HepG2 (cell line): Measurements from ENCODE around the gene TMC2. TPM values are rescaled to one million over a fixed set of nuclear protein-coding genes. Genes with fewer than 3 reads are reported as not detected.

Experiments
- ADNP ChIP-seq: sonication (generic); formaldehyde crosslinking; IDR thresholded peaks from 2 replicates; pipeline ENCODE4 v1.4.0; 2020; ENCODE audit warnings: missing genetic modification reagents
- ASH2L ChIP-seq: fragments of 300-600, 200-600 bp; sonication (generic); IDR thresholded peaks from 2 replicates; pipeline ENCODE4 v1.7.0; 2017; ENCODE audit warnings: low read depth, mild to moderate bottlenecking, moderate library complexity, mixed read lengths, low read length; ENCODE audit not compliant: insufficient read length
- HMGA1 ChIP-seq: sonication (generic); formaldehyde crosslinking; conservative IDR thresholded peaks from 2 replicates; pipeline ENCODE4 v1.4.0; 2020; ENCODE audit warnings: missing genetic modification reagents
- HNF4A ChIP-seq: sonication (generic); formaldehyde crosslinking; IDR thresholded peaks from 2 replicates; pipeline ENCODE4 v1.4.0; 2020; ENCODE audit warnings: missing genetic modification reagents
- KDM2A ChIP-seq: sonication (generic); formaldehyde crosslinking; IDR thresholded peaks from 2 replicates; pipeline ENCODE4 v1.4.0; 2020; ENCODE audit warnings: low read depth, missing genetic modification reagents, borderline replicate concordance
- MAFK ChIP-seq, 2 experiments: IDR thresholded peaks in 1 of 2; conservative IDR thresholded peaks in 1 of 2; 2 replicates each; pipeline ENCODE4 v1.6.1; 2011; ENCODE audit warnings: improper control_type of control experiment in 2 of 2, low read length in 2 of 2
- NFE2L1 ChIP-seq: sonication (generic); formaldehyde crosslinking; IDR thresholded peaks from 2 replicates; pipeline ENCODE4 v1.4.0; 2020; ENCODE audit warnings: missing genetic modification reagents, mild to moderate bottlenecking, borderline replicate concordance
- NFIB ChIP-seq: sonication (generic); formaldehyde crosslinking; IDR thresholded peaks from 2 replicates; pipeline ENCODE4 v1.9.0; 2021; ENCODE audit warnings: missing genetic modification reagents, mild to moderate bottlenecking, borderline replicate concordance
- PHF20 ChIP-seq: sonication (generic); formaldehyde crosslinking; IDR thresholded peaks from 2 replicates; pipeline ENCODE4 v1.5.0; 2020; ENCODE audit warnings: mild to moderate bottlenecking, missing genetic modification reagents
- SP4 ChIP-seq: sonication (generic); formaldehyde crosslinking; IDR thresholded peaks from 2 replicates; pipeline ENCODE4 v1.8.1; 2023; ENCODE audit warnings: mild to moderate bottlenecking, missing genetic modification reagents
- XBP1 ChIP-seq: sonication (generic); formaldehyde crosslinking; IDR thresholded peaks from 2 replicates; pipeline ENCODE4 v1.5.0; 2020; ENCODE audit warnings: missing genetic modification reagents
- XRCC5 ChIP-seq: fragments of 200-400 bp; formaldehyde crosslinking; optimal IDR thresholded peaks from 2 replicates; pipeline ENCODE3; 2017; ENCODE audit warnings: mild to moderate bottlenecking, low read length
- YEATS2 ChIP-seq: sonication (generic); formaldehyde crosslinking; IDR thresholded peaks from 2 replicates; pipeline ENCODE4 v1.4.0; 2020; ENCODE audit warnings: missing genetic modification reagents, borderline replicate concordance
- ZBTB3 ChIP-seq: sonication (generic); formaldehyde crosslinking; IDR thresholded peaks from 2 replicates; pipeline ENCODE4 v1.4.0; 2020; ENCODE audit warnings: low read depth, mild to moderate bottlenecking, moderate library complexity, missing genetic modification reagents, borderline replicate concordance
- ZBTB7B ChIP-seq: sonication (generic); formaldehyde crosslinking; IDR thresholded peaks from 2 replicates; pipeline ENCODE4 v1.4.0; 2020; ENCODE audit warnings: missing genetic modification reagents
- ZMAT3 ChIP-seq: sonication (generic); formaldehyde crosslinking; conservative IDR thresholded peaks from 2 replicates; pipeline ENCODE4 v1.7.0; 2021; ENCODE audit warnings: missing genetic modification reagents
- ZNF256 ChIP-seq: sonication (generic); formaldehyde crosslinking; conservative IDR thresholded peaks from 2 replicates; pipeline ENCODE4 v1.4.0; 2020; ENCODE audit warnings: missing genetic modification reagents
- ZNF30 ChIP-seq: sonication (generic); formaldehyde crosslinking; IDR thresholded peaks from 2 replicates; pipeline ENCODE4 v1.5.0; 2020; ENCODE audit warnings: mild to moderate bottlenecking, missing genetic modification reagents
- ZNF432 ChIP-seq: sonication (generic); formaldehyde crosslinking; IDR thresholded peaks from 2 replicates; pipeline ENCODE4 v1.5.0; 2020; ENCODE audit warnings: missing genetic modification reagents, mild to moderate bottlenecking, borderline replicate concordance
- ZNF614 ChIP-seq: IDR thresholded peaks from 2 replicates; pipeline ENCODE4 v1.6.1; 2018; ENCODE audit warnings: missing biosample characterization, missing genetic modification reagents, inconsistent platforms, borderline replicate concordance
- ZNF878 ChIP-seq: sonication (generic); formaldehyde crosslinking; IDR thresholded peaks from 2 replicates; pipeline ENCODE4 v1.8.1; 2023; ENCODE audit warnings: mild to moderate bottlenecking, missing genetic modification reagents, moderate library complexity
- ZSCAN21 ChIP-seq: sonication (generic); formaldehyde crosslinking; IDR thresholded peaks from 2 replicates; pipeline ENCODE4 v1.8.0; 2022; ENCODE audit warnings: mild to moderate bottlenecking, missing genetic modification reagents, moderate library complexity, borderline replicate concordance
- polyA plus RNA-seq, 8 experiments: library from polyadenylated mRNA; depleted of rRNA in 3 of 8; stranded (reverse) in 7 of 8; unstranded in 1 of 8; fragments of >200 nt; fragmentation: Illumina TruSeq in 4 of 8; extraction: Trizol in 4 of 8; gene quantifications; 2 replicates each; pipeline versions ENCODE4 v1.2.1 to v1.2.3, GENCODE V29; 2011 to 2016; ENCODE audit warnings: low read depth in 4 of 8, missing spikeins in 1 of 8, mixed read lengths in 1 of 8; ENCODE audit not compliant: insufficient read depth in 1 of 8
- total RNA-seq, 5 experiments: library from RNA; depleted of rRNA; stranded (reverse); fragments of >200 nt; fragmentation: Illumina TruSeq; extraction: Trizol; gene quantifications; 2 replicates each; pipeline ENCODE4 v1.2.3, GENCODE V29; 2016; ENCODE audit warnings: low read depth in 1 of 5
- TF ChIP-seq, protein P1 (sequence below): sonication (generic); formaldehyde crosslinking; IDR thresholded peaks from 2 replicates; pipeline ENCODE4 v1.4.0; 2020; ENCODE audit warnings: missing genetic modification reagents, mild to moderate bottlenecking, borderline replicate concordance
- TF ChIP-seq, protein P2 (sequence below): sonication (generic); formaldehyde crosslinking; IDR thresholded peaks from 2 replicates; pipeline ENCODE4 v1.8.0; 2022; ENCODE audit warnings: missing genetic modification reagents, mild to moderate bottlenecking, borderline replicate concordance
- TF ChIP-seq, protein P3 (sequence below): sonication (generic); formaldehyde crosslinking; IDR thresholded peaks from 2 replicates; pipeline ENCODE4 v1.4.0; 2020; ENCODE audit warnings: missing genetic modification reagents

TMC2 gene
- total and polyA plus RNA-seq, 2 of the 13 experiments (the other 11 are each of a cell fraction or from before 2014, with no cell fraction given) = not detected

DNA sequence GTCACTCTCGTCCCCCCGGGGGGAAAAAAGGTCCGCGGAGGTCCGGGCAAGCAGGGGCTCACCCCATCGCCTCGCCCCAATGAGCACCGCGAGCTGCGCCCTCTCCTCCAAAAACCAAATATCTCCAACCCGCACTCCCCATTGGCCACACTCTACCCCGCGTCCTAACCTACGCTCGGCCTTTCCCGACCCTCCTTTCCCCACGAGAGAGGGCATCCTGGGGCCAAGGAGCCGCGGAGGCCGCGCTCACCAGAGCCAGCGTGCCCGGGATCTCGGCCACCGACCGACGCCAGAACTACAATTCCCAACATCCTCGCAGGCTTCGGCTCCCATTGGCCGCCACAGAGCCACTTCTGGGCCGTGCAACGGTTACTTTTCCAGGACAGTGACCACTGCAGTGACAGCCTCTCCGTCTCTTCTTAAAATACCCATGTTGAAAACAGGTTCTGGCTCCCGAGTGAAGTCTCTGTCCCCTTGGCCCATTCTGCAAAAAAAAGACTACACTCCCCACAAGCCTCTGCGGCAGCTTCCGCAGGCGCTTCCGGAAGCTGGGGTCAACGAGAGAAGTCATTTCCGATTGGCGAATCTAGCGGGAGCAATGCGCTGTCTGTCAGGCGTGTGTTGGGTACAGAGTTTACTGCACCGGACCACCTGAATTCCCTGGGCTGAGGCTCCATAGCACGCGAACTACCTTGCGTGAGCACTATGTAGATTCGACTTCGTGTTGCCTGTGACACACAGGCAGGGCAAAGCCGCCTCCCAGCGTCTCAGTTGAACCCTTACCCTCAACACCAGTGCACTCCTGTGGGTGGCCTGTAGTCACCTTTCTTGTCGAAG lies 27.5 kb upstream of the TMC2 start, which contains the start of gene ZNF343 (continued):
- TF ChIP-seq, protein P1, sequence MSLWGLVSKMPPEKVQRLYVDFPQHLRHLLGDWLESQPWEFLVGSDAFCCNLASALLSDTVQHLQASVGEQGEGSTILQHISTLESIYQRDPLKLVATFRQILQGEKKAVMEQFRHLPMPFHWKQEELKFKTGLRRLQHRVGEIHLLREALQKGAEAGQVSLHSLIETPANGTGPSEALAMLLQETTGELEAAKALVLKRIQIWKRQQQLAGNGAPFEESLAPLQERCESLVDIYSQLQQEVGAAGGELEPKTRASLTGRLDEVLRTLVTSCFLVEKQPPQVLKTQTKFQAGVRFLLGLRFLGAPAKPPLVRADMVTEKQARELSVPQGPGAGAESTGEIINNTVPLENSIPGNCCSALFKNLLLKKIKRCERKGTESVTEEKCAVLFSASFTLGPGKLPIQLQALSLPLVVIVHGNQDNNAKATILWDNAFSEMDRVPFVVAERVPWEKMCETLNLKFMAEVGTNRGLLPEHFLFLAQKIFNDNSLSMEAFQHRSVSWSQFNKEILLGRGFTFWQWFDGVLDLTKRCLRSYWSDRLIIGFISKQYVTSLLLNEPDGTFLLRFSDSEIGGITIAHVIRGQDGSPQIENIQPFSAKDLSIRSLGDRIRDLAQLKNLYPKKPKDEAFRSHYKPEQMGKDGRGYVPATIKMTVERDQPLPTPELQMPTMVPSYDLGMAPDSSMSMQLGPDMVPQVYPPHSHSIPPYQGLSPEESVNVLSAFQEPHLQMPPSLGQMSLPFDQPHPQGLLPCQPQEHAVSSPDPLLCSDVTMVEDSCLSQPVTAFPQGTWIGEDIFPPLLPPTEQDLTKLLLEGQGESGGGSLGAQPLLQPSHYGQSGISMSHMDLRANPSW = peak; percentile 23; the same call in 1 of the 2 replicates
- TF ChIP-seq ZNF878 (0 out of 2 replicates have a peak, but pooled peaks have one; percentile 68), YEATS2 (CRISPR knock-in tag) (peak; percentile 87), ZMAT3 (peak; percentile 67), HMGA1 (CRISPR knock-in tag) (no peak), ZNF614 (CRISPR knock-in tag) (peak; percentile 51; the same call in 1 of the 2 replicates), HNF4A (CRISPR knock-in tag) (peak; percentile 88), ZNF30 (CRISPR knock-in tag) (peak; percentile 94; the same call in 1 of the 2 replicates), MAFK (conservative IDR thresholded peaks at IDR 0.05 in 1 of 2, IDR thresholded peaks at IDR 0.05 in 1 of 2; ENCODE audit: low read length in 2 of 2) (no peak), NFIB (CRISPR knock-in tag) (no peak), KDM2A (CRISPR knock-in tag) (peak; percentile 84; the same call in 1 of the 2 replicates), XBP1 (CRISPR knock-in tag) (no peak; the same call in 1 of the 2 replicates), NFE2L1 (no peak), ZNF256 (peak; percentile 62; the same call in 1 of the 2 replicates), PHF20 (peak; percentile 89), ZBTB7B (CRISPR knock-in tag) (peak; percentile 56; the same call in 1 of the 2 replicates), ZSCAN21 (CRISPR knock-in tag) (peak; percentile 43), XRCC5 (peak; percentile 69), ZBTB3 (no peak), SP4 (CRISPR knock-in tag) (peak; percentile 55; the same call in 1 of the 2 replicates), ZNF432 (peak; percentile 60; the same call in 1 of the 2 replicates), ADNP (no peak), ASH2L (peak; percentile 94)
- TF ChIP-seq, protein P2, sequence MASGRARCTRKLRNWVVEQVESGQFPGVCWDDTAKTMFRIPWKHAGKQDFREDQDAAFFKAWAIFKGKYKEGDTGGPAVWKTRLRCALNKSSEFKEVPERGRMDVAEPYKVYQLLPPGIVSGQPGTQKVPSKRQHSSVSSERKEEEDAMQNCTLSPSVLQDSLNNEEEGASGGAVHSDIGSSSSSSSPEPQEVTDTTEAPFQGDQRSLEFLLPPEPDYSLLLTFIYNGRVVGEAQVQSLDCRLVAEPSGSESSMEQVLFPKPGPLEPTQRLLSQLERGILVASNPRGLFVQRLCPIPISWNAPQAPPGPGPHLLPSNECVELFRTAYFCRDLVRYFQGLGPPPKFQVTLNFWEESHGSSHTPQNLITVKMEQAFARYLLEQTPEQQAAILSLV (CRISPR knock-in tag) = peak; percentile 90; the same call in 1 of the 2 replicates
- TF ChIP-seq, protein P3, sequence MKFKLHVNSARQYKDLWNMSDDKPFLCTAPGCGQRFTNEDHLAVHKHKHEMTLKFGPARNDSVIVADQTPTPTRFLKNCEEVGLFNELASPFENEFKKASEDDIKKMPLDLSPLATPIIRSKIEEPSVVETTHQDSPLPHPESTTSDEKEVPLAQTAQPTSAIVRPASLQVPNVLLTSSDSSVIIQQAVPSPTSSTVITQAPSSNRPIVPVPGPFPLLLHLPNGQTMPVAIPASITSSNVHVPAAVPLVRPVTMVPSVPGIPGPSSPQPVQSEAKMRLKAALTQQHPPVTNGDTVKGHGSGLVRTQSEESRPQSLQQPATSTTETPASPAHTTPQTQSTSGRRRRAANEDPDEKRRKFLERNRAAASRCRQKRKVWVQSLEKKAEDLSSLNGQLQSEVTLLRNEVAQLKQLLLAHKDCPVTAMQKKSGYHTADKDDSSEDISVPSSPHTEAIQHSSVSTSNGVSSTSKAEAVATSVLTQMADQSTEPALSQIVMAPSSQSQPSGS = peak; percentile 83
